SK-N-SH (cell line): ENCODE results near the gene CEP63.

Experiments
- GABPA ChIP-seq: IDR thresholded peaks from 2 replicates; pipeline ENCODE4 v1.4.0; 2012; ENCODE audit warnings: low read depth, mild to moderate bottlenecking
- JUND ChIP-seq: IDR thresholded peaks from 2 replicates; pipeline ENCODE4 v1.4.0; 2012
- MEF2A ChIP-seq: IDR thresholded peaks from 2 replicates; pipeline ENCODE4 v1.4.0; 2012; ENCODE audit warnings: low read depth, borderline replicate concordance
- POLR2AphosphoS5 ChIP-seq: IDR thresholded peaks from 2 replicates; pipeline ENCODE4 v1.6.1; 2012; ENCODE audit warnings: low read depth, low read length
- RFX5 ChIP-seq: IDR thresholded peaks from 2 replicates; pipeline ENCODE4 v1.6.1; 2012; ENCODE audit warnings: mild to moderate bottlenecking, improper control_type of control experiment, low read length
- SMC3 ChIP-seq: IDR thresholded peaks from 2 replicates; pipeline ENCODE4 v1.6.1; 2012; ENCODE audit warnings: low read depth, low read length, improper control_type of control experiment
- TF ChIP-seq, protein P1 (sequence below): fragments of 200-600 bp; sonication (generic); IDR thresholded peaks from 2 replicates; pipeline ENCODE4 v1.6.1; 2017; ENCODE audit warnings: antibody characterized with exemption, mild to moderate bottlenecking, moderate library complexity

DNA sequence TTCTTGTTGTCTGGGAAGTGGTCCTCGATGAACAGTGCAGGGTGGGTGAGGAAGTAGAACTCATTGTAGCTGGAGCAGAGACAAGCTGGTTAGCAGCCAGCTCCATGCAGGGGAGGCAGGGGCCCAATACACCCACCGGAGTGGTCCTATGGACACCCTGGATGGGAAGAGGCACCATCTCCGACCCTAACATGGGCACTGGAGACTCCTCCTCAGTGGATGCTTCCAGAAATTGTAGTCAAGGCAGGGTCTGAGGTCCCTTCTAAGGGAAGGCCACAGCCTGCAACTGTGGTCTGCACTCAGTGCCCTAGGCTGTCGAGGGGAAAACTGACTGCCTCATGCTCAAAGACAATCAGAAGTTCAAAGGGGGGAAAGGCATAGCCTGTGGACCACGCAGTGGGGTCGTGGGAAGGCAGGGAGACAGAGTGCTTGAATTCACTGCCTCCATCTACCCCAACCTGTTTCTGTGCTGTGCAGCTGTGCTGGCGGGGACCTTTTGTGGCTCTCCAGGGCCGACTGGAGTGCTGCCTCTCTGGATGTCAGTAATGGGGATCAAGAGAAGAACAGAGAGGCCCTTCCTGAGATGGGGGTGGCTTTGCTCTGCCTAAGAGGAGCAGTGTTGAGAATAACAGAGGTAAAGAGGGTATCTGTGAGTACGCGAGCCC is 123.0 kb downstream of the CEP63 start:
- TF ChIP-seq, protein P1, sequence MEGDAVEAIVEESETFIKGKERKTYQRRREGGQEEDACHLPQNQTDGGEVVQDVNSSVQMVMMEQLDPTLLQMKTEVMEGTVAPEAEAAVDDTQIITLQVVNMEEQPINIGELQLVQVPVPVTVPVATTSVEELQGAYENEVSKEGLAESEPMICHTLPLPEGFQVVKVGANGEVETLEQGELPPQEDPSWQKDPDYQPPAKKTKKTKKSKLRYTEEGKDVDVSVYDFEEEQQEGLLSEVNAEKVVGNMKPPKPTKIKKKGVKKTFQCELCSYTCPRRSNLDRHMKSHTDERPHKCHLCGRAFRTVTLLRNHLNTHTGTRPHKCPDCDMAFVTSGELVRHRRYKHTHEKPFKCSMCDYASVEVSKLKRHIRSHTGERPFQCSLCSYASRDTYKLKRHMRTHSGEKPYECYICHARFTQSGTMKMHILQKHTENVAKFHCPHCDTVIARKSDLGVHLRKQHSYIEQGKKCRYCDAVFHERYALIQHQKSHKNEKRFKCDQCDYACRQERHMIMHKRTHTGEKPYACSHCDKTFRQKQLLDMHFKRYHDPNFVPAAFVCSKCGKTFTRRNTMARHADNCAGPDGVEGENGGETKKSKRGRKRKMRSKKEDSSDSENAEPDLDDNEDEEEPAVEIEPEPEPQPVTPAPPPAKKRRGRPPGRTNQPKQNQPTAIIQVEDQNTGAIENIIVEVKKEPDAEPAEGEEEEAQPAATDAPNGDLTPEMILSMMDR: no peak
- no peak for TF ChIP-seq GABPA
- no peak for TF ChIP-seq SMC3
- no peak for TF ChIP-seq RFX5
- TF ChIP-seq JUND: no peak
- TF ChIP-seq MEF2A: no peak
- TF ChIP-seq POLR2AphosphoS5: no peak
